Fibroblast of villous mesenchyme (primary cell): ENCODE data around the gene ZNF205. TPM values are rescaled to one million over a fixed set of nuclear protein-coding genes. Genes with fewer than 3 reads are reported as not detected.
"Not testable (repeated sequence)": the region's sequence is repeated elsewhere in the genome, so short reads cannot be mapped to it uniquely, and the experiment has no call there.

Source experiments
- DNase-seq: peaks from one replicate; pipeline ENCODE4 v3.0.0-alpha.2; 2010; ENCODE audit warnings: low read depth
- H3K4me3 ChIP-seq: 2 replicates; pipeline ENCODE4 v1.5.1; 2011; ENCODE audit warnings: low read depth, mild to moderate bottlenecking, low read length
- CTCF ChIP-seq: IDR thresholded peaks from 2 replicates; pipeline ENCODE4 v1.5.1; 2012; ENCODE audit warnings: low read depth, mild to moderate bottlenecking, low read length; ENCODE audit not compliant: insufficient read depth
- total RNA-seq: library from RNA; depleted of rRNA; stranded (reverse); fragments of >200 nt; gene quantifications from 2 replicates; pipeline ENCODE4 v1.2.3, GENCODE V29; 2012

ZNF205 gene
- total RNA-seq, 1 donor = 14.2 TPM

- H3K4me3 ChIP-seq = no peak overlapping the region
- no peak for TF ChIP-seq CTCF
- no peak for DNase-seq
These were observed 36.9 kb upstream of the ZNF205 start for GRCh38 chr16:3075523-3075915.

GRCh38 chr16:3075946-3076345, 36.4 kb upstream of the ZNF205 start:
- not testable (repeated sequence) for H3K4me3 ChIP-seq, DNase-seq

- no peak overlapping the region for H3K4me3 ChIP-seq
- TF ChIP-seq CTCF = no peak
These were observed 35.8 kb upstream of the ZNF205 start for GRCh38 chr16:3076577-3076976.

DNA sequence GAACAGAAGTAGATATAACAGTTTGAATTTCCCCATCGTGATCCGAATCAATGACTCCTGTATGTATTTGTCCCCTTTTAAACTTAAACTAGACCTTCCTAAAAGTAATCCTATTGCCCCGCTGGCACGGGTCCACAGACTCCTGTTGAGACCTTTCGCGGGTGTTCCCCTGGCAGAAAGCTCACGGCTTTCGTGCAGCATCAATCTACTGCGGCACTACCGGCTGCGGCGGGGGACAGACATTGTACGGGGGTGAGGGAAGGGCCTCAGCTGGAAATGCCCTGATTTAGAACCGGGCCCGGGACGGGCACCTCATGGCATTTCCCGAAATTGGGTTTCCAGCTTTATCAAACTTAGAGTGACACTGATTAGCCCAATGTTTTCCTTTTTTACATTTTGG, 32.4 kb upstream of the ZNF205 start:
- H3K4me3 ChIP-seq = no peak overlapping the region
- no peak for TF ChIP-seq CTCF
- no peak for DNase-seq

More at GRCh38 chr16:3076577-3076976, 35.8 kb upstream of the ZNF205 start:
- no peak for DNase-seq

DNA sequence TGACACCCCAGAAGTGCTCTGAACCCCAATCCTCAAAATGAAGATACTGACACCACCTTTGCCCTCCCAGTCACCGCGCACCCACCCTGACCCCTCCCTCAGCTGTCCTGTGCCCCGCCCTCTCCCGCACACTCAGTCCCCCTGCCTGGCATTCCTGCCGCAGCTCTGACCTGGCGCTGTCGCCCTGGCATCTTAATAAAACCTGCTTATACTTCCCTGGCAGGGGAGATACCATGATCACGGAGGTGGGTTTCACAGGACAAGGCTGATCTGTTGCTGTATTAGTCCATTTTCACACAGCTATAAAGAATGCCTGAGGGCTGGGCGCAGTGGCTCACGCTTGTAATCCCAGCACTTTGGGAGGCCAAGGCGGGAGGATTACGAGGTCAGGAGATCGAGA, 30.4 kb upstream of the ZNF205 start:
- H3K4me3 ChIP-seq = not testable (repeated sequence)

GRCh38 chr16:3083408-3083807, 29.0 kb upstream of the ZNF205 start:
- not testable (repeated sequence) for DNase-seq, H3K4me3 ChIP-seq

More for the DNA sequence above, 30.4 kb upstream of the ZNF205 start:
- not testable (repeated sequence) for DNase-seq

GRCh38 chr16:3084491-3084890, 27.9 kb upstream of the ZNF205 start:
- TF ChIP-seq CTCF = no peak
- DNase-seq = no peak
- no peak overlapping the region for H3K4me3 ChIP-seq

- DNase-seq = no peak
- no peak for TF ChIP-seq CTCF
- H3K4me3 ChIP-seq = no peak overlapping the region
These were observed 27.3 kb upstream of the ZNF205 start for GRCh38 chr16:3084969-3085670.
